ENCODE data around the gene CDC42BPG. TPM values are rescaled to one million over a fixed set of nuclear protein-coding genes. Genes with fewer than 3 reads are reported as not detected.
"Not testable (repeated sequence)": the region's sequence is repeated elsewhere in the genome, so short reads cannot be mapped to it uniquely, and the experiment has no call there.

Gene CDC42BPG
- polyA plus RNA-seq, 4 donors = 5.2 to 8.1 (median 5.9) TPM

DNA sequence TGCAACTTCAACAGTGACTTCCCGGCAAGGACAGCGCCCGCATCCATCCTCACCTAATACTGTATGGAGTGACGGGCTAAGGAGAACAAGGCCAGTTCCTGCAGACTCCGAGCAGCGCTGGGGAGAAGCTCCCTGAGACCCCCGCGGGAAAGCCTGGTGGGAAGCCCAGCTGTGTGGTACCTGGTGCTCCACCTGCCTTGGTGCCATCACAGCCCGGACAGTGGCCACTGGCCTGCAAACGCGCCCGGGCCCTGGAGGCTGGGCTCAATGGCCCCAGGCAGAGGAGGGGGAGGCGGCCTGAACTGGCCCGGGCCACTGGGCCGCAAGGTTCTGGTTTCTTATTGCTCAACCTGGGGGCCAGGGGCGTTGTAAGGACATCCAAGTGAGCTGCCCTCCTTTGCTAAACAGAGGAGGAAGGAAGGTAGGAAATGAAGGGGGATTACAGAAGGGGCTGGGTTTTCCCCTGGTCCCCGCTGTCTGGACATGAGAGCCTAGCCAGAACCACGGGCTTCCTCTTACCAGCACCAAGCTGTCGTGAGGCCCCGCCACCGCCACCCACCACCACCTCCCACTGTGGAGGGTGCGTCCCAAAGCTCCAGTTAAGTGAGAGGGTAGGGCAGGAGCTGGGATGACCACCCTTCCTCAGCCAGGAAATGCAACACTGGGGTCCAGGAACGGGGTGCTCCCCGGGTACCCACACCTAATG lies 8.5 kb upstream of the CDC42BPG start:
- DNase-seq (ENCODE audit: low read depth in 4 of 4, low spot score in 2 of 4) = no peak

- DNase-seq (ENCODE audit: low read depth in 4 of 4, low spot score in 2 of 4) = no peak
Measured at GRCh38 chr11:64851831-64852351, 7.4 kb upstream of the CDC42BPG start.

GRCh38 chr11:64850979-64851567 lies 6.6 kb upstream of the CDC42BPG start:
- DNase-seq (ENCODE audit: low read depth in 4 of 4, low spot score in 2 of 4) = no peak

DNA sequence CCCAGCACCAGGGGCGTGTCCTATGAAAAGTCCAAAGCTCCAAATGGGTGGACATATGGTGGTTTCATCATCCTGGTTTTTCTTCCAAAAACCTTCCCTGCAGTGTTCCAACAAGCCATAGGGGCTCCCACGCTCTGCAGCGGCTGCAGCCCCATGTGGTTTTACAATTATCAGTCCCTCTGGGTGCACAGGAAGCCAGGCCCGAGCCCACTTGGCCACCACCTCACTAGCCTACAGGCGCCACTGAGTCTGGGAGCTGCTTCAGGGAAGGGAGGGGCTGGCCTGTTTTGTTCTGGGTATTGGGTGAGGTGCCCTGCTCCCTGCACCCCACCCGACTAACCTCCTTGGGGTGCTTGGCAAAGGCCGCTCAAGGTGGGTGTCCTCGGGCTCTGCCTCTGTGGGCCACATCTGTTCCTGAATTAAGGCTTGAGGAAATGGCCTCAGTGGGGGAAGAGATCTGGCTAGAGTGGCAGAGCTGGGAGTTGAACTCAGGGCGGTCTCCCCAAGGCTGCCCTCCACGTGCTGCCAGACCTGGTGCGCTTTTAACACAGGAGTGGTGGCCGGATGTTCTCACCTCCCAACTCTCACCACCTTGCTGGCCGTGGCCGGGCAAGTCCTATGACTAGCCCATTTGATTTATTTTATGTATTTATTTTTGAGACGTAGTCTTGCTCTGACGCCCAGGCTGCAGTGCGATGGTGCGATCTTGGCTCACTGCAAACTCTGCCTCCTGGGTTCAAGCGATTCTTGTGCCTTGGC lies 5.3 kb upstream of the CDC42BPG start:
- no peak for DNase-seq (ENCODE audit: low read depth in 4 of 4, low spot score in 2 of 4)

GRCh38 chr11:64848826-64849597 lies 4.6 kb upstream of the CDC42BPG start:
- no peak for DNase-seq (ENCODE audit: low read depth in 4 of 4, low spot score in 2 of 4)

DNA sequence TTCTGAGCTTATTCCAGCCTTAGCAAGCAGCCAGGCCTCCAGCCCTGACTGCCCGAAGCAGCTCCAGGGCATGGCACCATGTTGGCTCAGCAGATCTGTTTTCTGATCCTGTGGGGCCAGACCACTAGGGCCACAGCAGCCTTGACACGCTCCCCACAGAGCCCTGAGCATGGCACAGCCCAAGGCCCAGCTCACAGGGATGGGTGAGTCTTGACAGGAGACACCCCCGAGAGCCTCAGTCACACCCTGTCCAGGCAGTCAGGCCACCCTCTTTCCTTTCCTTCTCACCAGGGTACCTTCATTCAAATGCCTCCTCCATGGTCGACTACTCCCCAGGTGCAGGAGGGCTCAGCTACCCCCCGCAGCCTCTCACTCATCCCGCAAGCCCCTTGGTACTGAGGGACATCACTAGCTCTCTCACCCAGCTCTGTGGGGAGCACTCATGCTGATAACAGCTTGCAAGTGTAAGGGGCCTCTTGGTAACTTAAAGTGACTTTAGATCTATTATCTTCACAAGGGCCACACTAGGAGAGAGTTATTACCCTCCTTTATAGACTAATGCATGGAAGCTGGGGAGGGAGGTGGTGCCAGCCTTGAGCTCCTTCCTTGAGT lies 3.9 kb upstream of the CDC42BPG start:
- no peak for DNase-seq (ENCODE audit: low read depth in 4 of 4, low spot score in 2 of 4)

GRCh38 chr11:64846998-64847666 lies 2.7 kb upstream of the CDC42BPG start:
- DNase-seq (ENCODE audit: low read depth in 4 of 4, low spot score in 2 of 4) = peak in 3 of 4 donors; percentile 72 to 88 (median 72)

- not testable (repeated sequence) for DNase-seq (ENCODE audit: low read depth in 4 of 4, low spot score in 2 of 4)
Measured at GRCh38 chr11:64845776-64846129, 1.3 kb upstream of the CDC42BPG start.

GRCh38 chr11:64845129-64845775 lies 799 bp upstream of the CDC42BPG start:
- DNase-seq (ENCODE audit: low read depth in 4 of 4, low spot score in 2 of 4) = no peak

GRCh38 chr11:64843686-64844329 lies 645 bp downstream of the CDC42BPG start:
- DNase-seq (ENCODE audit: low read depth in 4 of 4, low spot score in 2 of 4) = no peak

GRCh38 chr11:64842851-64843685 lies 1.4 kb downstream of the CDC42BPG start:
- no peak for DNase-seq (ENCODE audit: low read depth in 4 of 4, low spot score in 2 of 4)

DNA sequence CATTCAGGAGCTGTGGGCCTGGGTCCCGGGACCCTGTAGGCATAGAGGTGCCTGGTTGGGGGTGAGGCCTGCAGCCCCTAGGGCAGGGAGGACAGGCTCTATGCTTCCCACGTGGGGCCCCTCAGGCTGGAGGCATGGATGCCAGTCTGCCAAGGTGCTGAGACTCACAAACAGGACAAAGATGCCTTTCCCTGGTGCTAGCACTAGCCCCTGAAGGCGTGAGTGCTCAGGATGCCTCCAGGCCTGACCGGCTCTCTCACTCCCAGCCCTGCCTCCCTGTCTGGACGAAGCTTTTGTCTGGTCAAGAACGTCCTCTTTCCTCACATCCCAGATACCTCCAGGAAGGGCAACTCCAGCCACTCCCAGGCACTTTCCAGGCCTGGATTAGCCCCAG lies 2.1 kb downstream of the CDC42BPG start:
- no peak for DNase-seq (ENCODE audit: low read depth in 4 of 4, low spot score in 2 of 4)

GRCh38 chr11:64841592-64842365 lies 2.7 kb downstream of the CDC42BPG start:
- DNase-seq (ENCODE audit: low read depth in 4 of 4, low spot score in 2 of 4) = no peak

DNA sequence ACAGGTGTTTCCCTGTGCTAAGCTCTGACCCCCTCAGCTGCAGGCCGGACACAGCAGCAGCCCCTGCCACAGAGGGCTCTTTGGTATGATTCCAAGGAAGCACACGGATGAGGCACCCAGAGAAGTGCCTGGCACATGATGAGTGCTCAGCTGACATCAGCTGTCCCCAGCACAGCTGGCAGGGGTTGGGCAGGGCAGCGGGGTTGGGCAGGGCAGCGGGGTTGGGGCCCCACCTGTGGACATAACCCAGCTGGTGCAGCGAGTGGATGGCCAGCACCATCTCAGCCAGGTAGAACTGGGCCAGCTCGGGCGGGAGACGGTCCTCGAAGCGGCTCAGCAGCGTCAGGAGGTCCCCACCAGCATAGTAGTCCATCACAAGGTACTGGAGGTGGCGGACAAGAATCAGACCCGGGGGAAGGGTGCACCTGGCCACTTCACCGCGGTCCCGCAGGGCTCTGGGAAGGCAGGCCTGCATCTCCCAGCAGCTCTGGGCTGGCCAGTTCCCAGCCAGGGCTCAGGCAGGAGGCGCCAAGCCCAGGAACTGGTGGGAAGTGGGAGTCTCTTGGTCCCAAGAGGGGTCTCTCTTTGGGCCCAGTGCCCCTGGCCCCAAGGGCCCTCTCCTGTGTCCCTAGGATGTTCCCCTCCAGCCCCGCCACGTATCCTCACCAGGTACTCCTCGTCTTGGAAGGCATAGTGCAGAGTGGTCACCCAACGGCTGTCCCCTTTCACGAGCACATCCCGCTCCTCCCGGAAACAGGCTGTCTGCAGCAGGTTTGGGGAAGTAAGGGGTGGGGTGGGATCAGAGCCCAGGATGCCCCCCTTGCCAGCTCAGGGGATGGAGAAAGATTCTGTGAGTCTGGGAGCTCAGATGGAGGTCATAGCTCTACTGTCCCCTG lies 4.3 kb downstream of the CDC42BPG start:
- DNase-seq (ENCODE audit: low read depth in 4 of 4, low spot score in 2 of 4) = no peak

GRCh38 chr11:64839335-64839734 lies 5.1 kb downstream of the CDC42BPG start:
- no peak for DNase-seq (ENCODE audit: low read depth in 4 of 4, low spot score in 2 of 4)
